ENCODE measurements around the gene ADAM23.

GRCh38 chr2:206533977-206534376, 90.6 kb downstream of the ADAM23 start:
- TF ChIP-seq CTCF (IDR thresholded peaks at IDR 0.05) = no peak
- TF ChIP-seq POLR2A (IDR thresholded peaks at IDR 0.05) = no peak

Measured in prostate gland (tissue), 2 donors.